Measurements from ENCODE around the gene DRG2. TPM values are rescaled to one million over a fixed set of nuclear protein-coding genes. Genes with fewer than 3 reads are reported as not detected.

DRG2 gene
- total RNA-seq, 1 donor from 2014 or later = 14.3 TPM

DNA sequence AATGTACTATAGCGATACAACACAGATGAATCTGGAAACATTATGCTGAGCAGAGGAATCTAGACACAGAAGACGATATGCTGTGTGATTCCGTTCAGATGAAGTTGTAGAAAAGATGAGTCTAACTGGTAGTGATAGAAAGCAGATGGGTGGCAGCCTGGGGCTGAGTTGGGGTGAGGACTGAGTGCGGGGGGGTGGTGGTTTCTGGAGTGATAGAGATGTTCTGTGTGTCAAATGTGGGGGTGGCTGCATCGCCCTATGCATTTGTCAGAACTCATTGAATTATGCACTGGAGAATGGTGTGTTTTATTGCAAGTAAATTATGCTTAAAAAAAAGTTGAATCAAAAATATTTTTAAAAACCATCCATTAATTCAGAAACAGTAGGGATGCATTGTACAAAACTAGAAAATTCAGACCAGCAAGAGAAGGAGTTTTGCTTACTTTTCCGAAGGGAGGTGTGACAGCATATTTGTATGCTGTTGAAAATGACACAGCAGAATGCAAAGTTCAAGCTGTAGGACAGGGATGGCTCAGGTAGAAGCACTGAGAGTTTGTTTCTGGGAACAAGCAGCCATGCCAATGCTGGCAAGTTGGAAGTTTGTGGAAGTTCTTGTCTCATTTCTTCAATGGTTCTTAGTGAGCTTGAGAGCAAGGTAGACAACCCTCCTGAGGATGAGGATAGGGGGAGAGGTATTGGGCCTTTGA, 13.0 kb upstream of the DRG2 start:
- FAIRE-seq (no peak), DNase-seq (ENCODE audit: low spot score in 2 of 2) (no peak)

DNA sequence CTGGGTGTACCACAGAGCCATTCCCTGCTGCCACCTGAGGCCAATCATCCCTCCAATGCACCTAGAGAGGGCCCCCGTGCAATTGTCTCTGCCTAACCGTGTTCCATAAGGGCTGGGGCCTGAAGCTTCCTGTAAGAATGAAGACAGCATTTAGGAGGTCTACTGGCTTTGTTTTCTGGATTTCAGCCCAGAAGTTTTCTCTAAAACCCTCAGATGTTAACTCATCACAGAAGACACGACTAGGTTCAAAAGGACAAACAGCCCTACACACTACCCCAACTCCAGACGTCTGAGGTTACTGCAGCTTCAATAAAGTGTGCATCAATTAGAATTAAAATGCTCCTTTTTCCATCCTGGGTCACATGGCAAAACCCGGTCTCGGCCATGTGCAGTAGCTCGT, 10.8 kb upstream of the DRG2 start:
- DNase-seq (ENCODE audit: low spot score in 2 of 2) = no peak
- no peak for FAIRE-seq

DNA sequence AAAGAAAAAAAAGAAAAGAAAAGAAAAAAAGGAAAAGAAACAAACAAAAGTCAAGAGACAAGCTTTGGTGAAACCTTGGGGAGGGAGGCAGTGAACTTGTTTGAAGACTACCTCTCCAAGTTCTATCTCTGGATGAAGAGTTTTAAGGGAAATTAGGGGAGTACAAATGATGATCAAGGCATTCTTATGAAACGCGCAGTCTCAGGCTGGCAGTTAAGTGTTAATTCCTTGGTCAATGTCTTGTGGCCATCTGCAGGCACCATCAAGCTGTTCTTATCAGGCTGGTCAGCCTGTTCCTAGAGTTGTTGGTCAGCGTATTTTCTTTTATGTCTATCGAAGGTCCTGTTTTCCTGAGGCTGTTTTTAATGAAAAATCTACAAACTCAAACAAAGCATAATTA, 8.2 kb upstream of the DRG2 start:
- FAIRE-seq (no peak), DNase-seq (ENCODE audit: low spot score in 2 of 2) (no peak)

- no peak for FAIRE-seq
These were observed 3.5 kb upstream of the DRG2 start for GRCh38 chr17:18084256-18084655.

GRCh38 chr17:18089613-18090012, 1.9 kb downstream of the DRG2 start:
- FAIRE-seq = no peak
- no peak for DNase-seq (ENCODE audit: low spot score in 2 of 2)

More at GRCh38 chr17:18084256-18084655, 3.5 kb upstream of the DRG2 start:
- DNase-seq (ENCODE audit: low spot score in 2 of 2) = no peak

DNA sequence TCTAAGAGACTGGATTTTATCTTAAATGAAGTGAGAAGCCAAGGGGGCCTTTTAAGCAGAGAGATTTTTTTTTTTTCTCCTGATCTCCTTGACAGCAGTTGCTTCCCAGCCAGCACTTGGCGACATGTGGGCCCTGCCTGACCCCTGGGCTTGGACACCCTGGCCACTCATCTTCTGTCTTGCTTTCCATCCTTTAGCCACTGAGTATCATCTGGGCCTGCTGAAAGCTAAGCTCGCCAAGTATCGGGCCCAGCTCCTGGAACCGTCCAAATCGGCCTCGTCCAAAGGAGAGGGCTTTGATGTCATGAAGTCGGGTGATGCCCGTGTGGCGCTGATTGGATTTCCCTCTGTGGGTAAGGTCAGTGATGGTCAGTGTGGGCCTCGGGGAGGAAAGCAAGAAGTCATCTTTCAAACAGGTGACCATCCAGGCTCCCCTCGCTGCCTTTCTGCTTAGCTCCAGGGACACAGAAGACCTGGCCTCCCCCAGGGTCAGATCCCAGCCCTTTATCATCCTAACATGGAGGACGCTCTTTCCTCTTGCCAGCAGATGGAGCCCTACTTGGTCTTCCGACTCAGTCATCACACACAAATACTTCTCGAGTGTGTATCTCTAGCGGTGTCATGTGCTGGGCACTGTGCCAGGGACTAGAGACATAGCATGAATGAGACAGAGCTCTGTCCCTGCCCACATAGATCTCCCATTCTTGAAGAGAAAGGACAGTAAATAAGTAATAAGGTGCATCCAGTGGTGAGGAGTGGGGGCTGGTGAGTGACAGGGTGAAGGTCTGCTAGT, 6.1 kb downstream of the DRG2 start:
- FAIRE-seq (no peak), DNase-seq (ENCODE audit: low spot score in 2 of 2) (no peak)

DNA sequence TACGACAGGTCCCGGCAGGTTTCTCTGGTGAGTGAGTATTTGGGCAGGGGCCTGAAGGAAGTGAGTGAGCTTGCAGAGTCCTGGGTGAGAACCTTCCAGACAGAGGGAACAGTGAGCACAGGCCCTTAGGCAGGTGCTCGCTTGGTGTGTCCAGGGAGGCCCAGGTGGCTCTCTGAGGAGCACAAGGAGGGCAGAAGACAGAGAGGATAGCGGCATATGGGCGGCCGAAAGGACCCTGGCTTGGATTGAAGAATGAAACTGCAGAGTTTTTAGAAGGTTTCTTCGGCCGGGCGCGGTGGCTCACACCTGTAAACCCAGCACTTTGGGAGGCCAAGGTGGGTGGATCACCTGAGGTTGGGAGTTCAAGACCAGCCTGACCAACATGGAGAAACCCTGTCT, 6.7 kb downstream of the DRG2 start:
- DNase-seq (ENCODE audit: low spot score in 2 of 2) (no peak), FAIRE-seq (no peak)

DNA sequence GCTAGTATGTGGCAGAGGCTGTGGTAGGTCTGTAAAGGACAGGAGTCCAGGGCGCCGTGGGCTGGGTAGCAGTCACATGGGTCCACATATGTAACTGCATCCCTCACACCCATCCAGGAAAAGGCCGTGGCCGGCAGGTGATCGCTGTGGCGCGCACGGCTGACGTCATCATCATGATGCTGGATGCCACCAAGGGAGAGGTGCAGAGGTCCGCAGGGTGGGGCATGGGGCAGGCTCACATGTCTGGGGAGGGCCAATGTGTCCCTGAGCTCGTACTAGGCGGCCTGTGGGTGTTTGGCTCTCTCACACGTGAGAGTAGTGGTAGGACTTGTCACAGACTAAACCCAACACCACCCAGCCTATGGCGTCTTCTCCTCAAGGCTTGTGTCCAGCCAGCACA, 11.8 kb downstream of the DRG2 start:
- FAIRE-seq (no peak), DNase-seq (ENCODE audit: low spot score in 2 of 2) (no peak)

DNA sequence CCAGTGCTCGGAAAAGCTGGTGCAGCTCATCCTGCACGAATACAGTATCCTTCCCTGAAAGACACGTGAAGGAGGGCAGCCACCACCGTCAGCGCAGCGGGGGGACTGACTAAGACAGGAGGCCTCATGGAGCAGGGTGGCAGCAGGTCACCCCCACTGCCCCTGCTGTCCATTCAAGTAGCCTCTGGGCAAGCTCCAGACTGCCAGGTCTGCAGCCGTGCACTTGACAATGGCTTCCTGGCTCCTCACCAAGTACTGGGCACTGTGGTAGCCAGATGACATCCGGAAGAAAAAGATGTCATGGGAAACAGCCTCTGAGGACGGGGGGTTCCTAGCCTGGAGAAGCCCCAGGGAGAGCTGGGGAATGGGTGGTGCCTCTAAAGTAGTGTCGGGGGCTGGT, 12.9 kb downstream of the DRG2 start:
- FAIRE-seq = no peak
- DNase-seq (ENCODE audit: low spot score in 2 of 2) = no peak

- FAIRE-seq (no peak), DNase-seq (ENCODE audit: low spot score in 2 of 2) (no peak)
These were observed 14.1 kb downstream of the DRG2 start for GRCh38 chr17:18101828-18102227.

DNA sequence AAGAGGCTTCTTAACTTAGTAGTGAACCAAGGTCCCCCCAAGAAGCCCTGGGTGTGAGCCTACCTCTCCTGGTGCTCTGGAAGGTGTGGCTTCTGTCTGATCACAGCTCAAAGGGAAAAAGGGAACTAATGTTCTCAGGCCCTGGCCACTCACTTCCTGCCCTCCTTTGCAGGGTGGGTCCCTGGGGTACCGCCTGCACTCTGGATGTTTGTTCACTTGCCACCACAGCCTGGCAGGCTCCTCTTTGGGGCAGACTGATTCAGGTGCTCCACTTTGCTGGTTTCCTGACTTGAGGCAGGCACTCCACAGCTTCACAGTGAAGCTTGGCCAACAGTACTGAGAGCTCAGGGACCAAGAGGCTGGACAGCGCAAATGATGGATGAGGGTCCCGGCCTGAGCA, 14.9 kb downstream of the DRG2 start:
- FAIRE-seq (no peak), DNase-seq (ENCODE audit: low spot score in 2 of 2) (no peak)

GRCh38 chr17:18105027-18105426, 17.3 kb downstream of the DRG2 start:
- FAIRE-seq = no peak
- DNase-seq (ENCODE audit: low spot score in 2 of 2) = no peak

GRCh38 chr17:18105595-18105994, 17.8 kb downstream of the DRG2 start:
- DNase-seq (ENCODE audit: low spot score in 2 of 2) = no peak
- no peak for FAIRE-seq

- FAIRE-seq (no peak), DNase-seq (ENCODE audit: low spot score in 2 of 2) (no peak)
These were observed 18.5 kb downstream of the DRG2 start for GRCh38 chr17:18106211-18106610.

- FAIRE-seq (no peak), DNase-seq (ENCODE audit: low spot score in 2 of 2) (no peak)
These were observed 19.5 kb downstream of the DRG2 start for GRCh38 chr17:18107061-18107790.

- DNase-seq (ENCODE audit: low spot score in 2 of 2) = no peak
- no peak for FAIRE-seq
These were observed 20.2 kb downstream of the DRG2 start for GRCh38 chr17:18107971-18108370.

DNA sequence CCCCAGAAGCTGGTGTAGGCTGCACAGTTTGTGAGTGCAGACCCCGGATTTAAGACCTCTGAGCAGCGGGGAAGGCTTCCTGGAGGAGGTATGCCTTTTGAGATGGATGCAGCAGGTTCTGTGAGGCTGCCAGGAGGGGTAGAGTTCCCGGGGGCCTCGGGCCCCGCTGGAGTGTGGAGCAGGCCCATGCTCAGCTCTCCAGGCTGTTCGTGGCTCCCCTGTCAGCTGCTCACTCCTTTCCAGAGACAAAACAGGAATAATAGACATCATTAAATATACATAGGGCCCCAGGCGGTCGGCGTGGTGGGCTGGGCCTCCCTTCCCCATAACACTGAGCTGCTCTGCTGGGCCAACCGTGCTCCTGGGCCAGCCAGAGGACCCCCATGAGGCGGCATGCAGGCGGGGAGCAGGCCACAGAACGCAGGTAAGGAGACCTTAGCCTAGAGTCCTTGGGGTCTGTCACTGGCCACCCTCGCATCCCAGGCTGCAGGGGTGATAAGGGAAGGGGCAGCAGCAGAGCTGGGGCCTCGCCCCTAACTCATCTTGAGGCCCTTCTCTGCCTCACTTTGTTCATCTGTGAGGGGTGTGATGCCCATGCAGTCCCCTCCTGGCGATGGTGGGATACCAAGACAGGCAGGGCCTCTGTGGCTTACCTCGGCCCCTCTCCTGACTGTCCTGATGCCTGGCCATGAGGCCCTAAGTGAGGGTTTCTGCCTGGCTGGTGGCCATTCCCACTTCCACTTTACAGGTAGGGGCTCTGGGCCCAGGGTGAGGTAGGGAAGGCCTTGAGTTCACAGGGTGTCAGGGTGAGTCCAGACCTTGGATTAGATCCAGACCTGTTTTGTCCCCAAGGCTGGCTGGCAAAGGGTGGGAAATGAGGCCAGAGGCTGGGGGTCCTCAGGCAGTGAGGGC, 20.9 kb downstream of the DRG2 start, which contains the start of gene MYO15A:
MYO15A (plus strand) TSS at position 356 of the 912 bp plus-strand sequence. CDS start 10,045 bp downstream, outside the sequence.
- FAIRE-seq (no peak), DNase-seq (ENCODE audit: low spot score in 2 of 2) (no peak)

GRCh38 chr17:18109935-18110485, 22.3 kb downstream of the DRG2 start:
- no peak for FAIRE-seq

GRCh38 chr17:18110636-18111145, 22.9 kb downstream of the DRG2 start:
- no peak for DNase-seq (ENCODE audit: low spot score in 2 of 2)
- FAIRE-seq = no peak

More at GRCh38 chr17:18109935-18110485, 22.3 kb downstream of the DRG2 start:
- DNase-seq (ENCODE audit: low spot score in 2 of 2) = no peak

Measured in frontal cortex (tissue), 4 donors.